Tongue (tissue), 2 donors: ENCODE results near the gene CSTPP1. TPM values are rescaled to one million over a fixed set of nuclear protein-coding genes. Genes with fewer than 3 reads are reported as not detected.
"Not testable (repeated sequence)": the region's sequence is repeated elsewhere in the genome, so short reads cannot be mapped to it uniquely, and the experiment has no call there.

ENCODE experiments used
- DNase-seq: peaks from one replicate; pipeline ENCODE4 v3.0.0-alpha.2; 2015
- total RNA-seq: library from RNA; depleted of rRNA; stranded (reverse); fragments of >200 nt; gene quantifications from one replicate; pipeline ENCODE4 v1.2.3, GENCODE V29; 2014

CSTPP1 gene
- total RNA-seq, 1 donor from 2014 or later: 15.2 TPM

GRCh38 chr11:46991391-46991790 lies 54.8 kb downstream of the CSTPP1 start:
- DNase-seq: peak; percentile 19

GRCh38 chr11:46992386-46992785 lies 55.8 kb downstream of the CSTPP1 start:
- DNase-seq: not testable (repeated sequence)

GRCh38 chr11:46997796-46998195 lies 61.2 kb downstream of the CSTPP1 start:
- DNase-seq: not testable (repeated sequence)

GRCh38 chr11:46999217-46999616 lies 62.7 kb downstream of the CSTPP1 start:
- DNase-seq: no peak

- no peak for DNase-seq
Observed at GRCh38 chr11:47000033-47000432, 63.5 kb downstream of the CSTPP1 start.

- peak; percentile 62 for DNase-seq
Observed at GRCh38 chr11:47001781-47002181, 65.2 kb downstream of the CSTPP1 start.

- DNase-seq: no peak
Observed at GRCh38 chr11:47002390-47002789, 65.8 kb downstream of the CSTPP1 start.

GRCh38 chr11:47003180-47003877 lies 66.8 kb downstream of the CSTPP1 start:
- DNase-seq: no peak

- DNase-seq: peak; percentile 95
Observed at GRCh38 chr11:47004595-47005033, 68.1 kb downstream of the CSTPP1 start.

GRCh38 chr11:47005441-47005840 lies 68.9 kb downstream of the CSTPP1 start:
- DNase-seq: no peak

GRCh38 chr11:47007579-47007978 lies 71.0 kb downstream of the CSTPP1 start:
- DNase-seq: peak; percentile 45

- DNase-seq: peak; percentile 43
Observed at GRCh38 chr11:47010179-47010578, 73.6 kb downstream of the CSTPP1 start.

- DNase-seq: no peak
Observed at GRCh38 chr11:47014097-47014496, 77.5 kb downstream of the CSTPP1 start.

- no peak for DNase-seq
Observed at GRCh38 chr11:47018637-47019036, 82.1 kb downstream of the CSTPP1 start.

- DNase-seq: no peak
Observed at GRCh38 chr11:47020793-47021526, 84.4 kb downstream of the CSTPP1 start.

GRCh38 chr11:47021527-47021818 lies 84.9 kb downstream of the CSTPP1 start:
- no peak for DNase-seq

GRCh38 chr11:47021965-47022364 lies 85.4 kb downstream of the CSTPP1 start:
- DNase-seq: no peak

- DNase-seq: no peak
Observed at GRCh38 chr11:47028195-47029093, 91.9 kb downstream of the CSTPP1 start.

GRCh38 chr11:47033439-47033838 lies 96.9 kb downstream of the CSTPP1 start:
- DNase-seq: no peak

GRCh38 chr11:47034091-47034490 lies 97.5 kb downstream of the CSTPP1 start:
- DNase-seq: no peak

GRCh38 chr11:47035108-47035507 lies 98.5 kb downstream of the CSTPP1 start:
- no peak for DNase-seq

- no peak for DNase-seq
Observed at GRCh38 chr11:47044119-47044518, 107.6 kb downstream of the CSTPP1 start.

GRCh38 chr11:47047972-47048371 lies 111.4 kb downstream of the CSTPP1 start:
- DNase-seq: no peak
